Testis (tissue), 3 donors: ENCODE data around the gene WNT6. TPM values are rescaled to one million over a fixed set of nuclear protein-coding genes. Genes with fewer than 3 reads are reported as not detected.

Source experiments
- DNase-seq: peaks from one replicate; pipeline ENCODE4 v3.0.0-alpha.2; 2019
- H3K27ac ChIP-seq, 2 donors: fragments of 200-600 bp; sonication (generic); one replicate each; pipeline ENCODE4 v1.5.1; 2019
- H3K27me3 ChIP-seq: fragments of 200-600 bp; sonication (generic); one replicate; pipeline ENCODE4 v1.5.1; 2019
- H3K36me3 ChIP-seq: fragments of 200-600 bp; sonication (generic); one replicate; pipeline ENCODE4 v1.5.1; 2017; ENCODE audit warnings: low read depth; ENCODE audit errors: missing control alignments
- H3K4me1 ChIP-seq: fragments of 200-600 bp; sonication (generic); one replicate; pipeline ENCODE4 v1.5.1; 2019
- H3K4me3 ChIP-seq, 2 donors: fragments of 200-600 bp; sonication (generic); one replicate each; pipeline ENCODE4 v1.5.1; 2017 to 2019
- H3K9me3 ChIP-seq: fragments of 200-600 bp; sonication (generic); one replicate; pipeline ENCODE4 v1.5.1; 2017
- POLR2A ChIP-seq: fragments of 450-650 bp; IDR thresholded peaks from one replicate; pipeline ENCODE4 v1.6.1; 2017; ENCODE audit warnings: antibody characterized with exemption, mild to moderate bottlenecking, moderate library complexity
- WGBS, 2 donors: methylation state at CpG; one replicate each; pipeline ENCODE4 v1.1.5; 2018; 5-methylcytosine and 5-hydroxymethylcytosine counted together
- intact Hi-C: fragments of 100-400 bp; cut with DNase I; formaldehyde crosslinking; loops from one replicate; pipeline ENCODE4 v1.15.1; 2023; ENCODE audit warnings: low total_unique reads
- polyA plus RNA-seq: library from polyadenylated mRNA; stranded (reverse); fragments of 350-450 nt; fragmentation: Illumina TruSeq; extraction: RNeasy Lipid Tissue Mini Kit (QIAGEN cat#74804); gene quantifications from one replicate; pipeline ENCODE4 v1.2.3, GENCODE V29; 2014; ENCODE audit warnings: low read depth, low replicate concordance; ENCODE audit not compliant: insufficient read depth
- total RNA-seq, 2 donors: library from RNA; depleted of rRNA; stranded (reverse); fragments of >200 nt; gene quantifications; one replicate each; pipeline ENCODE4 v1.2.3, GENCODE V29; 2016
- TF ChIP-seq, protein P1 (sequence below), 3 experiments: fragments of 450-650 bp in 2 of 3; fragments of 200-600 bp in 1 of 3; sonication (generic) in 1 of 3; IDR thresholded peaks; one replicate each; pipeline ENCODE4 v1.5.1; 2016 to 2019; ENCODE audit warnings: antibody characterized with exemption in 3 of 3, mild to moderate bottlenecking in 2 of 3, moderate library complexity in 1 of 3

WNT6 gene
- total and polyA plus RNA-seq, 3 donors from 2014 or later: 2.7 to 46.5 (median 5.5) TPM

DNA sequence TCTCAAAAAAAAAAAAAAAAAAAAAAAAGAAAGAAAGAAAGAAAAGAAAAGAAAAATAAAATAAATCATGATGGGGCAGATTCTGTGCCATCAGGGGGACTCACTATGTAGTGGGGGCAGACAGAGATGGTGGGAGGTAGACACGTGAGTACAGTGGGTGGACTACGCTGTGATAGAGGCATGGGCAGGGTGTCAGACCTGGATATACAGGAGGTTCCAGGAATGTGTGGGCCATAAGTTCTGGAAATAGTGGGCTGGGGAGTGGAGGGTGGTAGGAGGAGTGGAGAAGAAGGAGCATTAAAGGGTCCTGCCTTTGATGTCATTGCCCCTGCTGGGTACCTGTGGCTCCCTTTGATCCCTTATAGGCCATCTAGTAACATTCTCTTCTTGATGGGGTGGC is 8.8 kb upstream of the WNT6 start:
- no peaks in the 10 kb centered on the region for H3K9me3 ChIP-seq
- no peak overlapping the region for H3K27ac ChIP-seq
- no peaks in the 10 kb centered on the region for H3K4me1 ChIP-seq
- no peaks in the 10 kb centered on the region for H3K27me3 ChIP-seq
- no peak overlapping the region for H3K4me3 ChIP-seq
- intact Hi-C loops: no loop called here
- peak; percentile 9 for DNase-seq
- TF ChIP-seq, protein P1, sequence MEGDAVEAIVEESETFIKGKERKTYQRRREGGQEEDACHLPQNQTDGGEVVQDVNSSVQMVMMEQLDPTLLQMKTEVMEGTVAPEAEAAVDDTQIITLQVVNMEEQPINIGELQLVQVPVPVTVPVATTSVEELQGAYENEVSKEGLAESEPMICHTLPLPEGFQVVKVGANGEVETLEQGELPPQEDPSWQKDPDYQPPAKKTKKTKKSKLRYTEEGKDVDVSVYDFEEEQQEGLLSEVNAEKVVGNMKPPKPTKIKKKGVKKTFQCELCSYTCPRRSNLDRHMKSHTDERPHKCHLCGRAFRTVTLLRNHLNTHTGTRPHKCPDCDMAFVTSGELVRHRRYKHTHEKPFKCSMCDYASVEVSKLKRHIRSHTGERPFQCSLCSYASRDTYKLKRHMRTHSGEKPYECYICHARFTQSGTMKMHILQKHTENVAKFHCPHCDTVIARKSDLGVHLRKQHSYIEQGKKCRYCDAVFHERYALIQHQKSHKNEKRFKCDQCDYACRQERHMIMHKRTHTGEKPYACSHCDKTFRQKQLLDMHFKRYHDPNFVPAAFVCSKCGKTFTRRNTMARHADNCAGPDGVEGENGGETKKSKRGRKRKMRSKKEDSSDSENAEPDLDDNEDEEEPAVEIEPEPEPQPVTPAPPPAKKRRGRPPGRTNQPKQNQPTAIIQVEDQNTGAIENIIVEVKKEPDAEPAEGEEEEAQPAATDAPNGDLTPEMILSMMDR (IDR thresholded peaks at IDR 0.05): no peak
- no peak for TF ChIP-seq POLR2A
- WGBS, 2 donors: 78 to 82% methylated on average over 2 of the region's 2 CpGs
- H3K36me3 ChIP-seq: no peaks in the 10 kb centered on the region

DNA sequence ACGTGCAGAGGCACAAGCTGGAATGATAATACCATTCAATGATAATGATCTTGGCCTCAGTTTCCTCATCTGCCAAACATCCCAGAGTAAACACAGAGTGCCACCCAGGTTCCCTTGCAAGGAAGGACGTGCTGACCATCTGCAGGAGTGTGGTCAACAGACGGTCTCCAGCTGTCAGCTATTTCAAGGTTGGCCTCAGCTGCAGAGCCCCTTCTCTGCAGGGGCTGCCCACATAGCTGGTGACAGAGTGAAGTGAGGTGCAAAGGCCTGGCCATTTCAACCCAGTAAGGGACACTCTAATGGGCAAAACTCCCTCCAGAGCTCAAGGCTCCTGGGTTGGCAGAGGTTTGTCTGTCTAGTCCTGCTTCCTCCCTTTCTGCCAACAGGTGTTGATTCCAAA is 8.3 kb upstream of the WNT6 start:
- Histone ChIP-seq H3K27me3 (no peaks in the 10 kb centered on the region), H3K36me3 (no peaks in the 10 kb centered on the region), H3K9me3 (no peaks in the 10 kb centered on the region), H3K27ac (no peak overlapping the region), H3K4me3 (no peak overlapping the region), H3K4me1 (no peaks in the 10 kb centered on the region)
- TF ChIP-seq, protein P1 (IDR thresholded peaks at IDR 0.05): no peak
- no peak for TF ChIP-seq POLR2A
- intact Hi-C loops: no loop called here
- no peak for DNase-seq
- 41 to 48% methylated on average over 3 of the region's 3 CpGs for WGBS, 2 donors

DNA sequence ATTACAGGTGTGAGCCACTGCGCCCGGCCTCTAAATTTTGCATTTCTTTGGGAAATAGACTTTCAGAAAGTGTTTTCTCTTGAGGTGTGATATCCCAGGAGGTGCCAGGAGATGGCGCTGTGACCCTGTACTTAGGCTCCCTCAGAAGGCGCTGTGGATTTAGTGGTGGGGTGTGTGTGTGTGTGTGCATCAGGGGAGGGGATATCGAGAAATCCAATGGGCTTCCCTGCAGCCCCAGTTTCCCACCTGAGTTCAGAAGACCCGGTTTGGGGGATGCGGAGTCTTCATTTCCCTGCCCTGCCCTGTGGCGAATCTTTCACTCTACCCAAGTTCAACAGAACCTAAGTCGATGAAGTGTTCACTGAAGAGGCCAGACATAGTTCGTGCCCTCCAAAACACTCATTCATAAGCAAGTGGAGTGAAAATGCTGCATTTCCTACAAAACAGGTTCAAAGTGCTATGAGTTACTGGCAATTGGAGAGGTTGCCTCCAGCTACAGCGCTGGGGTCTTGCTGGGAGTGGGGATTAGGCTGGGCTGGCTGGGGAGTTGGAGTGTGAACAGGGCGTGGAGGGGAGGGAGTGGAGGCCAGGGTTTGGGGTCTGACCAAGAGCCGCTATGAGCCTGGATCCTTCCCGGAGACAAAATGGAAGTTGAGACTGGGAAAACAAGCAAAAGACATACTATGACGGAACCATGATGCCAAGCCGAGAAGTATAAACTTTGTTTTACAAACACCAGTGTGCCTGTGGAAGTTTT is 6.5 kb upstream of the WNT6 start:
- no peaks in the 10 kb centered on the region for H3K36me3 ChIP-seq
- no peaks in the 10 kb centered on the region for H3K27me3 ChIP-seq
- intact Hi-C loops: no loop called here
- TF ChIP-seq, protein P1 (IDR thresholded peaks at IDR 0.05): peak; percentile 69 to 73 (median 70)
- no peak for TF ChIP-seq POLR2A
- no peak overlapping the region for H3K4me3 ChIP-seq
- DNase-seq: peak; percentile 86
- H3K27ac ChIP-seq: no peak overlapping the region
- H3K4me1 ChIP-seq: peaks cover 13% of the 10 kb centered on the region
- WGBS, 2 donors: 28 to 32% methylated on average over 12 to 16 of the region's 16 CpGs
- no peaks in the 10 kb centered on the region for H3K9me3 ChIP-seq

DNA sequence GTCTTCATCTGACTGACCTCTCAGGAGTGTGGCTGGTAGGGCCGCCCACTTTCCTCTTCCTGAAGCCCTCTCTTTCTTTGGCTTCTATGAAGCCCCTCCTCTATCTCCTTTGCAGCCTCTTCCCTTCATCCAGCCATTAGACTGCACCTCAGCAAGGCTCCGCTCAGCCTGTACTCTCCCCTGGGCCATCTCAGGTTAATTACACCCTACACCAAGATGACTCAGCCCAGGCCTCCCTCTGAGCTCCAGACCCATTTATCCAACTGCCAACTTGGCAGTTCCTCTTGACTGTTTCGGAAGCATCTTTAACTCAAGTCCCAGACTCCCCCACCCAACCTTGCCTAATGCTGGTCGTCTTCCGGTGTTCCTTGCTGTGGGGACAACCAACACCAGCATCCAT is 5.8 kb upstream of the WNT6 start:
- DNase-seq: peak; percentile 12
- 71 to 83% methylated on average over 5 of the region's 5 CpGs for WGBS, 2 donors
- no peaks in the 10 kb centered on the region for H3K36me3 ChIP-seq
- H3K27ac ChIP-seq: no peak overlapping the region
- H3K9me3 ChIP-seq: no peaks in the 10 kb centered on the region
- no peak overlapping the region for H3K4me3 ChIP-seq
- H3K27me3 ChIP-seq: no peaks in the 10 kb centered on the region
- H3K4me1 ChIP-seq: peaks cover 13% of the 10 kb centered on the region
- intact Hi-C loops: no loop called here
- TF ChIP-seq, protein P1 (IDR thresholded peaks at IDR 0.05): no peak
- no peak for TF ChIP-seq POLR2A

DNA sequence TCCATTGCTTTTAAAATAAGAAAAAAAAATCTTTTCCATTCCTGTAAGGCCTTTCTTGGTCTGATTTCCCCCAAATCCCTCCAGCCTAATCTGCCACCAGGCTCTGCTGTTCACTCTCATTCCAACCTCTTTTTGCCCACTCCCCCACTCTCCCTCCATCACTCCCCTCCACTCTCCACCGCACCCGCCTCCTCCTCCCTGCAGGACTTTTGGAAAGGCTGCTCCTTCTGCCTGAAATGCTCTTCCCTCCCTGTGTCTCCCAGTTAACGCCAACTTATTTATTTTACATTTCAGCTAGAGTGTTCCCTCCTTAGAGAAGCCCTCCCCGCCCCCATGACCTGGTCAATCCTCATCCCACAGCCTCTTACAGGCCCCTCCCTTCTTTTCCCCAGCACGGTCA is 4.7 kb upstream of the WNT6 start:
- Histone ChIP-seq H3K4me1 (peaks cover 13% of the 10 kb centered on the region), H3K9me3 (no peaks in the 10 kb centered on the region), H3K36me3 (no peaks in the 10 kb centered on the region), H3K4me3 (no peak overlapping the region), H3K27ac (no peak overlapping the region), H3K27me3 (no peaks in the 10 kb centered on the region)
- no peak for DNase-seq
- intact Hi-C loops: no loop called here
- TF ChIP-seq POLR2A: no peak
- WGBS, 2 donors: 74 to 78% methylated on average over 5 of the region's 5 CpGs
